Left ventricle myocardium inferior (tissue), 1 donor: ENCODE measurements around the gene ANKMY1. TPM values are rescaled to one million over a fixed set of nuclear protein-coding genes. Genes with fewer than 3 reads are reported as not detected.

Experiments
- DNase-seq: peaks from one replicate; pipeline ENCODE4 v3.0.0-alpha.2; 2020
- H3K27ac ChIP-seq: fragments of 200-600 bp; replicated peaks from 2 replicates; pipeline ENCODE4 v1.8.0; 2021
- H3K27me3 ChIP-seq: fragments of 200-600 bp; 2 replicates; pipeline ENCODE4 v1.8.0; 2021; ENCODE audit warnings: low read depth
- H3K36me3 ChIP-seq: fragments of 200-600 bp; 2 replicates; pipeline ENCODE4 v1.8.0; 2021
- H3K4me1 ChIP-seq: fragments of 200-600 bp; 2 replicates; pipeline ENCODE4 v1.8.0; 2021
- H3K4me3 ChIP-seq: fragments of 200-600 bp; 2 replicates; pipeline ENCODE4 v1.8.0; 2021; ENCODE audit warnings: mild to moderate bottlenecking, moderate library complexity
- H3K9me3 ChIP-seq: fragments of 200-600 bp; replicated peaks from 2 replicates; pipeline ENCODE4 v1.8.0; 2021
- CTCF ChIP-seq: fragments of 200-600 bp; IDR thresholded peaks from 2 replicates; pipeline ENCODE4 v1.8.0; 2021; ENCODE audit warnings: antibody characterized with exemption, mild to moderate bottlenecking, borderline replicate concordance
- intact Hi-C: fragments of 100-400 bp; cut with micrococcal nuclease; formaldehyde crosslinking; loops from one replicate; pipeline ENCODE4 v1.11.0; 2022
- microRNA-seq: library from miRNA; unstranded; fragments of <30 nt; microRNA quantifications from one replicate; pipeline ENCODE4 v1.2.0, GENCODE V29; 2020
- total RNA-seq: library from RNA; stranded (reverse); fragmentation: NEBNext Ultra II Directional; extraction: Animal tissue kit (Norgen Biotek cat#: 25700); gene quantifications from one replicate; pipeline ENCODE4 v1.2.1, GENCODE V29; 2021
- donor health status: DM: no; HTN: yes; CAD: no; lungs with severe emphysema.

ANKMY1 gene
- total RNA-seq, 1 donor from 2014 or later, result 4.0 TPM

- peaks cover 3% of the 10 kb centered on the region for H3K9me3 ChIP-seq
- peaks cover 7% of the 10 kb centered on the region for H3K4me1 ChIP-seq
- intact Hi-C loops, result no loop called here
- H3K4me3 ChIP-seq, result no peak overlapping the region
- H3K27ac ChIP-seq, result no peak overlapping the region
- H3K36me3 ChIP-seq, result no peaks in the 10 kb centered on the region
- H3K27me3 ChIP-seq, result peaks cover 25% of the 10 kb centered on the region
- no peak for TF ChIP-seq CTCF
- peak; percentile 7 for DNase-seq
Measured at GRCh38 chr2:240429872-240430491, 127.8 kb downstream of the ANKMY1 start.

Small RNA genes within 50 kb of the gene (microRNA-seq; reads per million reads assigned to microRNA genes)
- gene MIR149, result 563 reads per million, percentile 77 among the genes with 10 or more reads in this experiment

Other genes starting within 250 kb of the ANKMY1 start
- 187 TPM for gene GPC1, start 122.3 kb downstream of the ANKMY1 start, total RNA-seq
- 19.3 TPM for gene DUSP28, start 2.4 kb upstream of the ANKMY1 start, total RNA-seq
- gene RNPEPL1, start 10.5 kb upstream of the ANKMY1 start, total RNA-seq, result 80.1 TPM
- gene CAPN10, start 28.7 kb upstream of the ANKMY1 start, total RNA-seq, result 31.2 TPM
- gene GPR35, start 67.5 kb upstream of the ANKMY1 start, total RNA-seq, result 1.3 TPM
- gene AQP12B, start 124.9 kb upstream of the ANKMY1 start, total RNA-seq, result not detected
- not detected for gene AQP12A, start 133.9 kb upstream of the ANKMY1 start, total RNA-seq